Stimulated activated naive CD4-positive, alpha-beta T cell (primary cell): Measurements from ENCODE around the gene YPEL2.
A peak's percentile ranks its signal among the peaks of the same experiment; 100 is the strongest.

ENCODE experiments used
- DNase-seq, 6 experiments: peaks; one replicate each; lab custom pipeline; 2025; lab: John Stamatoyannopoulos, UW

YPEL2 gene

GRCh38 chr17:59356543-59357218 is 25.2 kb downstream of the YPEL2 start:
- no peak for DNase-seq

- no peak for DNase-seq
Observed at GRCh38 chr17:59357219-59357697, 25.8 kb downstream of the YPEL2 start.

- no peak for DNase-seq
Observed at GRCh38 chr17:59357929-59358328, 26.5 kb downstream of the YPEL2 start.

GRCh38 chr17:59361386-59361785 is 29.9 kb downstream of the YPEL2 start:
- no peak for DNase-seq

- peak in 3 of 6 experiments; percentile 64 to 74 (median 72) for DNase-seq
Observed at GRCh38 chr17:59361916-59362810, 30.7 kb downstream of the YPEL2 start.

GRCh38 chr17:59362811-59363205 is 31.4 kb downstream of the YPEL2 start:
- DNase-seq, result no peak

GRCh38 chr17:59365383-59365981 is 34.0 kb downstream of the YPEL2 start:
- DNase-seq, result peak in 4 of 6 experiments; percentile 36 to 76 (median 64)

GRCh38 chr17:59366040-59366757 is 34.7 kb downstream of the YPEL2 start:
- DNase-seq, result no peak

GRCh38 chr17:59366773-59367656 is 35.6 kb downstream of the YPEL2 start:
- no peak for DNase-seq

- no peak for DNase-seq
Observed at GRCh38 chr17:59367657-59368045, 36.2 kb downstream of the YPEL2 start.

- DNase-seq, result no peak
Observed at GRCh38 chr17:59368218-59368857, 36.9 kb downstream of the YPEL2 start.

GRCh38 chr17:59369031-59369975 is 37.8 kb downstream of the YPEL2 start:
- DNase-seq, result no peak

- no peak for DNase-seq
Observed at GRCh38 chr17:59370593-59371299, 39.3 kb downstream of the YPEL2 start.

GRCh38 chr17:59371416-59372100 is 40.1 kb downstream of the YPEL2 start:
- DNase-seq, result no peak

- no peak for DNase-seq
Observed at GRCh38 chr17:59372138-59372751, 40.8 kb downstream of the YPEL2 start.

- DNase-seq, result peak in 1 of 6 experiments; percentile 6
Observed at GRCh38 chr17:59373882-59374495, 42.5 kb downstream of the YPEL2 start.

GRCh38 chr17:59374612-59375011 is 43.2 kb downstream of the YPEL2 start:
- DNase-seq, result no peak
